ENCODE measurements around the gene ZAR1L.
"Not testable (repeated sequence)": the region's sequence is repeated elsewhere in the genome, so short reads cannot be mapped to it uniquely, and the experiment has no call there.

Gene ZAR1L, protein sequence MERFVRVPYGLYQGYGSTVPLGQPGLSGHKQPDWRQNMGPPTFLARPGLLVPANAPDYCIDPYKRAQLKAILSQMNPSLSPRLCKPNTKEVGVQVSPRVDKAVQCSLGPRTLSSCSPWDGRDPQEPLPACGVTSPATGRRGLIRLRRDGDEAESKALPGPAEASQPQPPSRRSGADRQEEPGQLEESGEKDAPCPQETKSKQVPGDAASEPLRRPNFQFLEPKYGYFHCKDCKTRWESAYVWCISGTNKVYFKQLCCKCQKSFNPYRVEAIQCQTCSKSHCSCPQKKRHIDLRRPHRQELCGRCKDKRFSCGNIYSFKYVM

DNA sequence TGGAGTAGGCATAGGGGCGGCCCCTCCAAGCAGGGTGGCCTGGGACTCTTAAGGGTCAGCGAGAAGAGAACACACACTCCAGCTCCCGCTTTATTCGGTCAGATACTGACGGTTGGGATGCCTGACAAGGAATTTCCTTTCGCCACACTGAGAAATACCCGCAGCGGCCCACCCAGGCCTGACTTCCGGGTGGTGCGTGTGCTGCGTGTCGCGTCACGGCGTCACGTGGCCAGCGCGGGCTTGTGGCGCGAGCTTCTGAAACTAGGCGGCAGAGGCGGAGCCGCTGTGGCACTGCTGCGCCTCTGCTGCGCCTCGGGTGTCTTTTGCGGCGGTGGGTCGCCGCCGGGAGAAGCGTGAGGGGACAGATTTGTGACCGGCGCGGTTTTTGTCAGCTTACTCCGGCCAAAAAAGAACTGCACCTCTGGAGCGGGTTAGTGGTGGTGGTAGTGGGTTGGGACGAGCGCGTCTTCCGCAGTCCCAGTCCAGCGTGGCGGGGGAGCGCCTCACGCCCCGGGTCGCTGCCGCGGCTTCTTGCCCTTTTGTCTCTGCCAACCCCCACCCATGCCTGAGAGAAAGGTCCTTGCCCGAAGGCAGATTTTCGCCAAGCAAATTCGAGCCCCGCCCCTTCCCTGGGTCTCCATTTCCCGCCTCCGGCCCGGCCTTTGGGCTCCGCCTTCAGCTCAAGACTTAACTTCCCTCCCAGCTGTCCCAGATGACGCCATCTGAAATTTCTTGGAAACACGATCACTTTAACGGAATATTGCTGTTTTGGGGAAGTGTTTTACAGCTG lies at the start of gene ZAR1L, which contains the start of gene BRCA2:
TSS of gene ZAR1L (minus strand) at position 126 of the 790 bp plus-strand sequence. CDS start 3,438 bp downstream, outside the sequence.
TSS of gene BRCA2 (plus strand) at position 271 of the 790 bp plus-strand sequence. CDS start 953 bp downstream, outside the sequence.
- DNase-seq = peak; percentile 52

DNA sequence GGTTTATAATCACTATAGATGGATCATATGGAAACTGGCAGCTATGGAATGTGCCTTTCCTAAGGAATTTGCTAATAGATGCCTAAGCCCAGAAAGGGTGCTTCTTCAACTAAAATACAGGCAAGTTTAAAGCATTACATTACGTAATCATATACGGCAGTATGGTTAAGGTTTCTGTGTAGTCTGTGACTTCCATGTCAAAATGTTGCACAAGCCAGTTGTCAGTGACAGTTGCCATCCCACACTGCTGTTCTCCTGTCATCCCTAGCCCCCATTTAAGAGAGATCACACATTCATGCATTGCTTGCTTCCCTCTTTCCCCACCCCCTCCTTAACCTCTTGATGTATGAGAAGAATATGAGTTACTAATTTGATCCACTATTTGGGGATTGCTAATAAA lies 47.4 kb upstream of the ZAR1L start:
- no peak for DNase-seq

DNA sequence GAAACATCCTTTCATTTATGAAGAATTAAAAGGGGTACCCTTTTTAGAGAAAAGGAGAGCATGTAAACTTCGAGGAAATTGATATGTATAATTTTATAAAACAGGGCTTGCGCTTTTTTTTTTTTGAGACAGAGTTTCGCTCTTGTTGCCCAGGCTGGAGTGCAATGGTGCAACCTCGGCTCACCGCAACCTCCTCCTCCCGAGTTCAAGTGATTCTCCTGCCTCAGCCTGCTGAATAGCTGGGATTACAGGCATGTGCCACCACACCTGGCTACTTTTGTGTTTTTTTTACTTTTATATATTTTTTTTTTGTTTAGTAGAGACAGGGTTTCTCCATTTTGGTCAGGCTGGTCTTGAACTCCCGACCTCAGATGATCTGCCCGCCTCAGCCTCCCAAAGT lies 40.8 kb upstream of the ZAR1L start:
- not testable (repeated sequence) for DNase-seq

DNA sequence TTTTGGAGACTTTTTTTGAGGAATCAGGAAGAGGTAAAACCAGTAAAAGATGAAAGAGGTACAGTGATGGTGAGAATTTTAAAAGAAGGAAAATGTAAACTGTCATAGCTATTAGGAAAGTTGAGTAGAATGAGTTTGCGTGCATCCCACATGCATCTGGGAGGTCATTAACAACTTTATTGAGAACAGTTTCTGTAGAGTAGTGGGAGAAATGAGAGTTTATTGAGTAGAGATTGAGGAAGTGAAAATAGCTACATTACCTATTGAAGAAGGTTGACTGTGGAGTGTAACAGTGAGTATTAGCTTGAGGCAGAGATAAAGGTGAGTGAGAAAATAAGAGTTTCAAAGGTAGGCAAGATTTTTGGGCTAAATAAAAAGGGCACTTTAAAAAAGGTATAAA lies 38.9 kb upstream of the ZAR1L start:
- DNase-seq = no peak

DNA sequence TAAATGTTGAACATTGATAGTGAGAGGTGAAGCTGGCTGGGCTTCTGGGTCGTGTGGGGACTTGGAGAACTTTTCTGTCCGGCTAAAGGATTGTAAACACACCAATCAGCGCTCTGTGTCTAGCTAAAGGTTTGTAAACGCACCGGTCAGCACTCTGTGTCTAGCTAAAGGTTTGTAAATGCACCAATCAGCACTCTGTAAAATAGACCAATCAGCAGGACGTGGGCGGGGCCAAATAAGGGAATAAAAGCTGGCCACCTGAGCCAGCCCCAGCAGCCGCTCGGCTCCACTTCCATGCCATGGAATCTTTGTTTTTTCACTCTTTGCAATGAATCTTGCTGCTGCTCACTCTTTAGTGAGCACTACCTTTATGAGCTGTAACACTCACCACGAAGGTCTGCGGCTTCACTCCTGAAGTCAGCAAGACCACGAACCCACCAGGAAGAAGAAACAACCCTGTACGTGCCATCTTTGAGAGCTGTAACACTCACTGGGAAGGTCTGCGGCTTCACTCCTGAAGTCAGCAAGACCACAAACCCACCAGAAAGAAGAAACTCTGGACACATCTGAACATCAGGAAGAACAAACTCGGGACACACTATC lies 35.8 kb upstream of the ZAR1L start:
- not testable (repeated sequence) for DNase-seq

DNA sequence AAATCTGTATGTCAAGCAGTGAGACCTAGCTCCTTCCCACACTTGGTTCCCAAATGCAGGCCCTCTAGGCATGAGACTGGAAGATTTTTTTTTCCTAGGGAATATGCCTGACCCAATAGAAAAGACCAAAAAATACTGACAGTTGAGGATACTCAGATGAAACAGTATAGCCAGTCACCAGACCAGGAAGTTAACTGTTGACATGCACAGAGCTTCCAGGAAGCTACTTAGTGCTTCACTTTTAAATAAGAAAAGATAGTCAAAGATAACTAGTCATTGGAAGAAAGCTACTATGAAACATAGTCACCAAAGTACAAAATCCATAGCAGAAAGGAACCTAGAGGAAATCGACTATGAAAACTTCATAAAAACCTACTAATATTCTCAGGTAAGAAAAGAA lies 32.5 kb upstream of the ZAR1L start:
- no peak for DNase-seq

DNA sequence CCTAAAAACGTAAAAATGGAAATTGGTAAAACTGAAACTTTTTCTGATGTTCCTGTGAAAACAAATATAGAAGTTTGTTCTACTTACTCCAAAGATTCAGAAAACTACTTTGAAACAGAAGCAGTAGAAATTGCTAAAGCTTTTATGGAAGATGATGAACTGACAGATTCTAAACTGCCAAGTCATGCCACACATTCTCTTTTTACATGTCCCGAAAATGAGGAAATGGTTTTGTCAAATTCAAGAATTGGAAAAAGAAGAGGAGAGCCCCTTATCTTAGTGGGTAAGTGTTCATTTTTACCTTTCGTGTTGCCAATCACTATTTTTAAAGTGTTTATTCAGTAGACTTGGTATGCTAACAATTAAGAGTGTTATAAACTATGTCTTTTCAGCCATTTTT lies 25.8 kb upstream of the ZAR1L start:
- DNase-seq = no peak

DNA sequence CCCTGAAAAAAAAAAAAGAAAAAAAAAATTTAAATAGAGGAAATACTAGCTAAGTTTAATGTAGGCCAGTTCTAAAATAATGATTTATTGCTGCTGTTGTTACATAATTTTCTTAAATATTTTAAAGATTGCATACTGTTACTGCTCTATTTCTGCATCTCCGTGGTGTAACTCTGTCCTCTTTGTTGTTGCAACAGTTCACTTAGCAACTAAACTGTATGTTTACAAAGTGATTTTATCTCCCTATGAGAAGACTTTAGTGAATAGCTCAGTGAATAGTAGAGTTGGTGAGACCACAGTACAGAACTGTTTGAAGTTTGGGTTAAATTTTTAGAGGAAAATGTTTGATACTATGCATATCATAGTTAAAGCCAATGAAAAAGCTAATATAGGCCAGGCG lies 19.5 kb upstream of the ZAR1L start:
- no peak for DNase-seq

DNA sequence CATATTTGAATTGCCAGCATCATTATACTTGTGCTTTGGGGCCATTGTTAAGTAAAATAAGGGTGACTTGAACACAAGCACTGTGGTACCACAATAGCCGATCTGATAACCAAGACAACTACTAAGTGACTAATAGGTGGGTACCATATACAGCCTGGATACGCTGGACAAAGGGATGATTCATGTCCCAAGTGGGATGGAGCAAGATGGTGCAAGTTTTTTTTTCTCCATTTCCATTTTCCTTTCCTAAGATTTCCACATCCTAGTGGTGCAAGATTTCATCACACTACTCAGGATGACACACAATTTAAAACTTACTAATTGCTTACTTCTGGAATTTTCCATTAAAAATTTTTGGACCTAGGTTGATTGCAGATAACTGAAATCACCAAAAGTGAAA lies 15.3 kb upstream of the ZAR1L start:
- DNase-seq = no peak

DNA sequence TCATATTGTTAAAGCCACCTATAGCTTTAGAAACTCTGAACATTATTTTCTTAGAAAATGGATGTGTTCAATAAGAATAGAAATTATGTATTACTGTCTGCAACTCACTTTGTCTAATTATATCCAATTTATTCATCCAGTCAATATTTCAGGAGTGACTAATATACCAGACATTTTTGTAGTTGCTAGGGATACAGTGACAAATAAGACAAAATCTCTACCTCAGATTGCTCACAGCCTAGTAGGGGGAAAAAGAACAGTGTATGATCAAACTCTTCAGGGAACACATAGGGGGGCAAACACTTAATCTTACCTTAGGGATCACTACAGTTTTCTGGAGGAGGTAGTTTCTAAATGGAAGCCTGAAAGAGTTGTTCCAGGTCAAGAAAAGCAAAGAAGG lies 8.7 kb upstream of the ZAR1L start:
- no peak for DNase-seq

DNA sequence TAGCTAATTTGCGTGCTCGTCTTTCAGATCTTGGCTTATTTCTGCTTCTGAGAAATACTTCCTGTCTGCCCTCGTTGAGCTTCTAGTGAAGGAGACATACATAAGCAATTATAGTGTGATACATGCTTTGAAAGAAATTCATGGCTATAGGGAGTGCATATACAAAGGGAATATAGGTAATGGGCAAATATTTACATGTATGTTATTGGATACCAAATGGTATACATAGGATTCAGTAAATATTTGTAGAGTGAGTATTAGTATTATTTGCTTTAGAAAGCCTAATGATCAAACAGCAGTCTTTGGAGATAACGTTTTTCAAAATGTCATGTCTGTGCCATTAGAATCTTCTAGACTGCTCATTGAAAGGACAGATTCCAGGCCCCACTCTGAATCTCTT lies 5.4 kb upstream of the ZAR1L start:
- DNase-seq = no peak

DNA sequence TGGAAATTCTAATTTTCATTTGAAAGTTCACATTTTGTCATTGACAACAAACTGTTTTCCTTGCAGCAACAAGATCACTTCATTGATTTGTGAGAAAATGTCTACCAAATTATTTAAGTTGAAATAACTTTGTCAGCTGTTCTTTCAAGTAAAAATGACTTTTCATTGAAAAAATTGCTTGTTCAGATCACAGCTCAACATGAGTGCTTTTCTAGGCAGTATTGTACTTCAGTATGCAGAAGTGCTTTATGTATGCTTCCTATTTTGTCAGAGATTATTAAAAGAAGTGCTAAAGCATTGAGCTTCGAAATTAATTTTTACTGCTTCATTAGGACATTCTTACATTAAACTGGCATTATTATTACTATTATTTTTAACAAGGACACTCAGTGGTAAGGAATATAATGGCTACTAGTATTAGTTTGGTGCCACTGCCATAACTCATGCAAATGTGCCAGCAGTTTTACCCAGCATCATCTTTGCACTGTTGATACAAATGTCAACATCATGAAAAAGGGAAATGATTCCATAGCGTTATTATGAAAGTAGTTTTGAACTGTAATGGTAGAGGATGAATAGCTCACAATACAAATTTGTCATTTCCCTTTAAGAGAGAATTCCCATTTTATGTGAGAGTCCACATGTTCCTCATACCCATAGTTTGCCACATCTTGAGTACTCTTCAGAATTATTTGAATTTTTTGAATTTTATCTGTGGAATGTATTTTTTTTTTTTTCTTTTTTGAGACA lies 2.7 kb upstream of the ZAR1L start:
- no peak for DNase-seq

DNA sequence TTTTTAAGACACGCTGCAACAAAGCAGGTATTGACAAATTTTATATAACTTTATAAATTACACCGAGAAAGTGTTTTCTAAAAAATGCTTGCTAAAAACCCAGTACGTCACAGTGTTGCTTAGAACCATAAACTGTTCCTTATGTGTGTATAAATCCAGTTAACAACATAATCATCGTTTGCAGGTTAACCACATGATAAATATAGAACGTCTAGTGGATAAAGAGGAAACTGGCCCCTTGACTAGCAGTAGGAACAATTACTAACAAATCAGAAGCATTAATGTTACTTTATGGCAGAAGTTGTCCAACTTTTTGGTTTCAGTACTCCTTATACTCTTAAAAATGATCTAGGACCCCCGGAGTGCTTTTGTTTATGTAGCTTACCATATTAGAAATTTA lies 1.3 kb upstream of the ZAR1L start:
- DNase-seq = no peak

DNA sequence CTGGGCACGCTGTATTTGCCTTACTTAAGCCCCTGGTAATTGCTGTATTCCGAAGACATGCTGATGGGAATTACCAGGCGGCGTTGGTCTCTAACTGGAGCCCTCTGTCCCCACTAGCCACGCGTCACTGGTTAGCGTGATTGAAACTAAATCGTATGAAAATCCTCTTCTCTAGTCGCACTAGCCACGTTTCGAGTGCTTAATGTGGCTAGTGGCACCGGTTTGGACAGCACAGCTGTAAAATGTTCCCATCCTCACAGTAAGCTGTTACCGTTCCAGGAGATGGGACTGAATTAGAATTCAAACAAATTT lies 821 bp upstream of the ZAR1L start:
- DNase-seq = no peak

DNA sequence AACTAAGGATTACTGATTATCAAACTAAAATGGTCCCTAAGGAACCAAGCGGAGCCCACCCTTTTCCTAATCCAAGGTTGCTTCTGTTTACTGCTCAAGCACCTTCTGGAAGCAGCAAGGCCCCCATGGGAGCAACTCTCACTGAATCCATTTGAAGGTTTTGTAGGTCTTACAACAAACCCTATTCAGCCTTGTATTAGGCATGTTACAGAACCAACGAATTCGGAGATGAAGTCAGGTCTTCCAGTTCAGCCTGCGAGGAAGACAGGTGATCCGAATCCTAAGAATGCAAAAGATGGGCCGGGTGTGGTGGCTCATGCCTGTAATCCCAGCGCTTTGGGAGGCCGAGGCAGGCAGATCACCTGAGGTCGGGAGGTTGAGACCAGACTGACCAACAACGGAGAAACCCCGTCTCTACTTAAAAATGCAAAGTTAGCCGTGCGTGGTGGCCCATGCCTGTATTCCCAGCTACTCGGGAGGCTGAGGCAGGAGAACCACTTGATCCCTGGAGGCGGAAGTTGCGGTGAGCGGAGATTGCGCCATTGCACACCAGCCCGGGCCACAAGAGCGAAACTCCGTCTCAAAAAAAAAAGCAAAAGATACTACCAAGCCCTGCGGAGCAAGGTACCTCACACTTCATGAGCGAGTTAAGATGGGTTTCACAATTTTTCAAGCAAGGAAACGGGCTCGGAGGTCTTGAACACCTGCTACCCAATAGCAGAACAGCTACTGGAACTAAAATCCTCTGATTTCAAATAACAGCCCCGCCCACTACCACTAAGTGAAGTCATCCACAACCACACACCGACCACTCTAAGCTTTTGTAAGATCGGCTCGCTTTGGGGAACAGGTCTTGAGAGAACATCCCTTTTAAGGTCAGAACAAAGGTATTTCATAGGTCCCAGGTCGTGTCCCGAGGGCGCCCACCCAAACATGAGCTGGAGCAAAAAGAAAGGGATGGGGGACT lies 609 bp downstream of the ZAR1L start:
- DNase-seq = no peak

DNA sequence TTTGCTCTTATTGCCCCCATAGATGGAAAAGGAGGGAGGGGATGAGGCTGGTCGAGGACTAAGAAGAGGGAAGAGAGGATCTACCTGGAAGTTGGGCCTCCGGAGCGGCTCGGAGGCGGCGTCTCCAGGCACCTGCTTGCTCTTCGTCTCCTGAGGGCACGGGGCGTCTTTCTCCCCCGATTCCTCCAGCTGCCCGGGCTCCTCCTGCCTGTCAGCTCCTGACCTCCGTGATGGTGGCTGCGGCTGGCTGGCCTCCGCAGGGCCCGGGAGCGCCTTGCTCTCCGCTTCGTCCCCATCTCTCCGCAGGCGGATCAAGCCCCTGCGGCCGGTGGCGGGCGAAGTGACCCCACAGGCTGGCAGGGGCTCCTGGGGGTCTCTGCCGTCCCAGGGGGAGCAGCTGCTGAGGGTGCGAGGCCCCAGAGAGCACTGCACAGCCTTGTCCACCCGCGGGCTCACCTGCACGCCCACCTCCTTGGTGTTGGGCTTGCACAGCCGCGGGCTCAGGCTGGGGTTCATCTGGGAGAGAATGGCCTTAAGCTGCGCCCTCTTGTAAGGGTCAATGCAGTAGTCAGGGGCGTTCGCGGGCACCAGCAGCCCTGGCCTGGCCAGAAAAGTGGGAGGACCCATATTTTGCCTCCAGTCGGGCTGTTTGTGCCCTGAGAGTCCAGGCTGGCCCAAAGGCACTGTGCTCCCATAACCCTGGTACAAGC lies 3.8 kb downstream of the ZAR1L start:
- no peak for DNase-seq

DNA sequence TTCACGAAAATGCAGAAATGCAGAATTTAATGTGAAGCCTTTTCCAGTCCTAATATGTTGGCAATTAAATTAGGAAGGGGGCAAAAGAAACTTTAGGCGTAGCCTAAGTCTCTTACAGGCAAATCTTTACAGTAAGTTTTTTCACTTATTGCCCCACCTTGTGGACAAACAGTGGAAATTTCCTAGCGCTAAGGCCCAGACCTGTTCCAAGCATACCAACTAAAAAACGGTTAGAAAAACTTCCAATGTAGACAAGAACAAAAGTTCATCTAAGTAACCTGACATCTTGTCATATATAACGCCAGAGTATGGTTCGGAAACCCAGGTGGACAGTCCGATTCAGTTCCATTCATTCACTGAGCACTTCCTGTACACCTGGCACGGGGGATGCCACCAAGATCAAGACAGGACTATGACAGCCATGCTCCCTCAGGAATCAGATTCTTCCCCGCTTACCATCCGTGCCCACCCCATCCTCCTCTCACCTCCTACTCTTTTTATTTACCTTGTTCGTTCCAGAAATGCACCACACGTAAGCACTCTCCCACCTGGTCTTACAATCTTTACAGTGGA lies 4.9 kb downstream of the ZAR1L start:
- DNase-seq = no peak

DNA sequence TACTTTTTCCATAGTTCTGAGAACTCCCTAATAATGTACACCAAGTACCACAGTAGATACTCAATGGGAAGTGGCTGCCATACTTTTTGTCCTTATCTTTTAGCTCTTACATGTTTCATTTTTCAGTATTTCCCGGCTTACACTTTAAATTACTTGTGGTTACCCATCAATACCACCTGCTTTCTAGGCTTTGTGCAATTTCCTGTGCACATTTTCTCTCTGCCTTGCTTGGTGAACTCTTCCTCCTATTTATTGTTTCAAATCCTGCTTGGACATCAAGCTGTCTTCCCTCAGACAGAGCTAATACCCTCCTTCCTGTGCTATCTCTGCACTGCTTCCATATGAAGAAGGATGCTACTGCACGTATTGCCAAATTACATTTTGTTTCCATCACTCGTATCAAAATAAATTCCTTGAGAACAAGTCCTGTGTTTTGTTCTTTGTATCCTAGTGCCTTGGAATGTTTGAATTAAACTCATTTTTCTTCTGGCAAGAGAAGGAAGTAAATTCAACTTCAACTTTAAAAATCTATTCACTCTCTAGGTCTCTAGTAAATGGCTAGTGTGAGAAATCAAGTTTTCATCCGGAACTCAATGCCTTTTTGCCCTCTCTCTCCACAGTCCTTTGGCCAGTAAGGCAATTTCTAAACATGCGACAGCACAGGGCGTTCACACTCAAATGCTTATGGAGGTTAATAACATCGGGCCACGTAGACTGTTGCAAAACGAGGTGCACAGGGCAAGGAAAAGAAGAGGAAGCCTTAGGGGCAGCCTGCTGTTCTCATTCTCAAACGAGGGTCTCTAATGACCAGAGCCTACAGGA lies 5.6 kb downstream of the ZAR1L start:
- DNase-seq = no peak

DNA sequence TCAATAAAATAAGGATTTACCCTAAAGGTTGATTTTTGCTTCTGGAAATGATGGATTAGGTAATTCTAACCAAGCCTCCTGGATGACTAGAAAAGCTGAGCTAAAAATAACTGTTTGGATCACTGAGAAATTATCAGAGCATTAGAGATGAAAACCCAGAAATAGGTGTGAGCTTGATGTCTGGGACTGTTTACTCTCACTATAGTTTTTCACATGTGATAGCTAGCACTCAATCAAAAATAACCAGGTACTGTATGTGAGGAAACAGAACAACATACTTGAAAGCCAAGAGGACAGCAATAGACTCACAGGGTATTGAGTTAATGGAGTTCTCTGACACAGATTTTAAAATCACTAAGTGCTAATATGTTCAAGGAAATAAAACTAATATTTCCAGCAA lies 9.5 kb downstream of the ZAR1L start:
- DNase-seq = no peak

DNA sequence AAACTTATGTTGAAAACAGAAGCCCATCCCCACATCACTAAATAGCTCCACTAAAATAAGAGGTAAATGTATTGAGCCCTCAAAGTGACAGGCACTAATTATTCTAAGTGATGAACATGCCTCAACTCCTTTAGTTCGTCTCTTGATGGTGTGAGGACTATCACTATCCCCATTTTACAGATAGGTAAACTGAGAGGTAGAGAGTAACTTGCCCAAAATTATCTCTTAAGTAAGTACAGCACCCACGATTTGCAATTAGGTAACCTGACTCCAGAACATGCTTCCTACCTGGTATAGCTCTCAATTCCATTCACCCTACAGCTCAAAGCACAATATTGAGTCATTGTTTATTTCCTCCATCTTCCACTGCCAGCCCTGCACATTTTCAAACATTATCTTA lies 12.7 kb downstream of the ZAR1L start:
- DNase-seq = no peak
